ENCODE measurements around the gene CACNB2.

GRCh38 chr10:18213271-18213670, 73.0 kb downstream of the CACNB2 start:
- no peak for TF ChIP-seq CTCF (IDR thresholded peaks at IDR 0.05)
- TF ChIP-seq POLR2A (IDR thresholded peaks at IDR 0.05), result no peak
